ENCODE data around the gene PSMD2. TPM values are rescaled to one million over a fixed set of nuclear protein-coding genes. Genes with fewer than 3 reads are reported as not detected.

The PSMD2 gene
- total and polyA plus RNA-seq, 2 of the 8 experiments (the other 6 are each of a cell fraction or from before 2014, with no cell fraction given), result 350 to 363 TPM

GRCh38 chr3:184348057-184348382 lies 49.0 kb downstream of the PSMD2 start:
- TF ChIP-seq, protein P1, sequence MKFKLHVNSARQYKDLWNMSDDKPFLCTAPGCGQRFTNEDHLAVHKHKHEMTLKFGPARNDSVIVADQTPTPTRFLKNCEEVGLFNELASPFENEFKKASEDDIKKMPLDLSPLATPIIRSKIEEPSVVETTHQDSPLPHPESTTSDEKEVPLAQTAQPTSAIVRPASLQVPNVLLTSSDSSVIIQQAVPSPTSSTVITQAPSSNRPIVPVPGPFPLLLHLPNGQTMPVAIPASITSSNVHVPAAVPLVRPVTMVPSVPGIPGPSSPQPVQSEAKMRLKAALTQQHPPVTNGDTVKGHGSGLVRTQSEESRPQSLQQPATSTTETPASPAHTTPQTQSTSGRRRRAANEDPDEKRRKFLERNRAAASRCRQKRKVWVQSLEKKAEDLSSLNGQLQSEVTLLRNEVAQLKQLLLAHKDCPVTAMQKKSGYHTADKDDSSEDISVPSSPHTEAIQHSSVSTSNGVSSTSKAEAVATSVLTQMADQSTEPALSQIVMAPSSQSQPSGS (IDR thresholded peaks at IDR 0.05; ENCODE audit: low read length), result no peak
- DNase-seq (ENCODE audit: low read depth in 1 of 2, low spot score in 2 of 2) (no peak), FAIRE-seq (no peak)
- no peak overlapping the region for H2BK12ac ChIP-seq (ENCODE audit: low read depth, low read length)
- no peaks in the 10 kb centered on the region for H3K23me2 ChIP-seq (ENCODE audit: low read depth, low read length)
- H3K56ac ChIP-seq (replicated peaks; ENCODE audit: insufficient read length, low read depth, low read length), result no peak overlapping the region
- H3K27me3 ChIP-seq (replicated peaks in 1 of 4; ENCODE audit: control insufficient read depth in 3 of 4, extremely low read depth in 1 of 4, insufficient read depth in 3 of 4, low read length in 3 of 4), result no peaks in the 10 kb centered on the region
- H4K20me1 ChIP-seq (replicated peaks in 1 of 2; ENCODE audit: control insufficient read depth in 1 of 2, insufficient read depth in 2 of 2, low read length in 2 of 2), result peaks cover 2 to 10% of the 10 kb centered on the region in 2 experiments
- H3K36me3 ChIP-seq (ENCODE audit: control insufficient read depth in 2 of 4, insufficient read depth in 4 of 4, low read length in 3 of 4), result peaks cover 2 to 19% (median 10%) of the 10 kb centered on the region in 4 experiments; a peak in 7 of 8 replicates
- H2AFZ ChIP-seq (ENCODE audit: low read length), result no peak overlapping the region
- H3K18ac ChIP-seq (ENCODE audit: extremely low read depth, low read length), result no peak overlapping the region
- no peak overlapping the region for H4K8ac ChIP-seq (ENCODE audit: extremely low read depth, insufficient read depth, low read length)
- no peak overlapping the region for H3K4me2 ChIP-seq (ENCODE audit: insufficient read depth in 1 of 2, low read depth in 2 of 2, low read length in 2 of 2)
- no peaks in the 10 kb centered on the region for H3K79me2 ChIP-seq (ENCODE audit: control insufficient read depth in 1 of 2, insufficient read depth in 2 of 2, low read length in 2 of 2)
- no peak overlapping the region for H3K4ac ChIP-seq (replicated peaks; ENCODE audit: insufficient read length, low read depth, low read length)
- ChIA-PET CTCF (ENCODE audit: partially characterized antibody) (interaction anchor here (1.0 to 1.6 kb wide), 6 partner anchors 10 to 427 kb away, joined by 3 to 9 read pairs (median 4); partner anchors contain the start of genes CHRD and FAM131A), POLR2A (ENCODE audit: partially characterized antibody) (interaction anchor here (0.8 to 3.2 kb wide), 12 partner anchors 10 to 33 kb away, joined by 3 to 23 read pairs (median 4); partner anchors contain the start of gene FAM131A)
- no peak overlapping the region for H2BK5ac ChIP-seq (ENCODE audit: low read depth, low read length)
- H2BK120ac ChIP-seq (replicated peaks; ENCODE audit: low read depth, low read length), result no peak overlapping the region
- H3K14ac ChIP-seq (ENCODE audit: insufficient read length), result no peak overlapping the region
- H3K4me1 ChIP-seq (replicated peaks in 1 of 4; ENCODE audit: control insufficient read depth in 3 of 4, insufficient read depth in 4 of 4, low read length in 3 of 4), result peaks cover 0 to 13% (median 10%) of the 10 kb centered on the region in 4 experiments; a peak in 6 of 7 replicates
- H3K9me3 ChIP-seq (ENCODE audit: insufficient read depth in 2 of 2, low read depth in 1 of 2, low read length in 1 of 2), result no peaks in the 10 kb centered on the region
- no peak overlapping the region for H2AK5ac ChIP-seq (ENCODE audit: low read depth, low read length)
- no peaks in the 10 kb centered on the region; the same call in 1 of the 2 replicates for H3K79me1 ChIP-seq (ENCODE audit: low read depth, low read length)
- H2BK15ac ChIP-seq (ENCODE audit: low read length), result no peak overlapping the region
- no peak overlapping the region for H3K9ac ChIP-seq (replicated peaks in 1 of 4; ENCODE audit: extremely low read depth in 1 of 4, low read depth in 3 of 4, low read length in 3 of 4)
- H3K4me3 ChIP-seq (ENCODE audit: extremely low read depth in 1 of 4, insufficient read depth in 2 of 4, low read depth in 3 of 4, low read length in 4 of 4), result no peak overlapping the region
- no peak overlapping the region for H4K91ac ChIP-seq (replicated peaks; ENCODE audit: insufficient read length, low read length)
- H4K5ac ChIP-seq (ENCODE audit: insufficient read length, low read depth, low read length), result no peak overlapping the region
- no peak overlapping the region for H2BK20ac ChIP-seq (ENCODE audit: low read length)
- WGBS, 2 experiments (ENCODE audit: extremely low coverage in 1 of 2, insufficient coverage in 1 of 2, insufficient read length in 1 of 2, insufficient replicate concordance in 2 of 2, low coverage in 1 of 2, low lambda C conversion rate in 2 of 2, missing lambda C conversion rate in 1 of 2), result 96% methylated on average over 4 of the region's 4 CpGs; no CpG with 5 or more reads in 1 of the 2 experiments
- no peak overlapping the region for H3K23ac ChIP-seq (ENCODE audit: insufficient read length)
- no peak overlapping the region for H3K27ac ChIP-seq (ENCODE audit: low read depth, low read length)

Data from H1 (cell line).